ENCODE results near the gene GFOD2. TPM values are rescaled to one million over a fixed set of nuclear protein-coding genes. Genes with fewer than 3 reads are reported as not detected.

GFOD2 gene
- total and polyA plus RNA-seq, 2 donors (not counting 3 experiments of a cell fraction or from before 2014, with no cell fraction given): 38.1 to 47.5 TPM

DNA sequence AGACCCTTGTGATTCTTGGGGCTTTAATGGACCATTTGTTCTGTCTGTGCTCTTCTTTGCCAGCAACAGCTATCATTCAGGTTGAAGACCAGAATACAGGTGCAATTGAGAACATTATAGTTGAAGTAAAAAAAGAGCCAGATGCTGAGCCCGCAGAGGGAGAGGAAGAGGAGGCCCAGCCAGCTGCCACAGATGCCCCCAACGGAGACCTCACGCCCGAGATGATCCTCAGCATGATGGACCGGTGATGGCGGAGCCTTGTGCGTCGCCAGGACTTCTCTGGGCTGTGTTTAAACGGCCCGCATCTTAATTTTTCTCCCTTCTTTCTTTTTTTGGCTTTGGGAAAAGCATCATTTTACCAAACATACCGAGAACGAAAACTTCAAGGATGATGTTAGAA, 81.5 kb downstream of the GFOD2 start:
- Histone ChIP-seq H3K4me3 (replicated peaks in 1 of 3; ENCODE audit: insufficient read depth in 1 of 3, low read depth in 1 of 3, low read length in 3 of 3) (no peak overlapping the region), H3K79me2 (ENCODE audit: control insufficient read depth, insufficient read depth, low read length) (no peaks in the 10 kb centered on the region), H4K20me1 (replicated peaks; ENCODE audit: control insufficient read depth, extremely low read depth, insufficient read depth, low read length) (no peaks in the 10 kb centered on the region), H3K4me1 (ENCODE audit: control insufficient read depth, extremely low read depth, insufficient read depth, low read length) (no peaks in the 10 kb centered on the region), H3K27ac (ENCODE audit: insufficient read depth, low read depth, low read length) (no peak overlapping the region), H3K36me3 (ENCODE audit: control insufficient read depth in 2 of 2, extremely low read depth in 1 of 2, insufficient read depth in 2 of 2, low read length in 2 of 2) (peaks cover 8 to 23% of the 10 kb centered on the region in 2 experiments), H3K9me1 (replicated peaks; ENCODE audit: control insufficient read depth, extremely low read depth, insufficient read depth, low read length) (no peaks in the 10 kb centered on the region), H3K9me3 (replicated peaks; ENCODE audit: control insufficient read depth, insufficient read depth, low read length) (no peaks in the 10 kb centered on the region), H3K27me3 (ENCODE audit: control insufficient read depth in 2 of 2, insufficient read depth in 2 of 2, low read length in 2 of 2) (no peaks in the 10 kb centered on the region), H3K4me2 (ENCODE audit: insufficient read depth, low read length) (no peak overlapping the region), H3K9ac (replicated peaks; ENCODE audit: extremely low read depth, insufficient read depth, low read length) (no peak overlapping the region), H2AFZ (ENCODE audit: low read depth, low read length) (no peak overlapping the region)
- BruUV-seq (replicated peaks): no TSS peak
- dilution Hi-C loops (cut with MboI; ENCODE audit: extremely low pct_ligation_motif_present, low sequenced_read_pairs): no loop called here
- intact Hi-C loops (cut with micrococcal nuclease): no loop called here
- no peak for TF ChIP-seq GATA2 (IDR thresholded peaks at IDR 0.05; ENCODE audit: insufficient read depth, insufficient read length, low read depth, low read length)
- TF ChIP-seq MYC (IDR thresholded peaks at IDR 0.05; ENCODE audit: low read depth, low read length): no peak
- no peak for TF ChIP-seq JUN (IDR thresholded peaks at IDR 0.05; ENCODE audit: borderline replicate concordance, insufficient read depth, insufficient read length, low read depth)
- TF ChIP-seq EZH2 (IDR thresholded peaks at IDR 0.05; ENCODE audit: borderline replicate concordance, low read depth, low read length, severe bottlenecking): no peak
- TF ChIP-seq POLR2AphosphoS5 (IDR thresholded peaks at IDR 0.05; ENCODE audit: insufficient read depth, low read depth, low read length): no peak
- ChIA-PET CTCF (interaction anchor here (3.5 kb wide), 1 partner anchor 116 kb away, joined by 22 read pairs; no protein-coding TSS in a partner anchor), POLR2A (no interaction called here)
- FAIRE-seq (no peak), DNase-seq (ENCODE audit: low read depth, low spot score) (no peak)

DNA sequence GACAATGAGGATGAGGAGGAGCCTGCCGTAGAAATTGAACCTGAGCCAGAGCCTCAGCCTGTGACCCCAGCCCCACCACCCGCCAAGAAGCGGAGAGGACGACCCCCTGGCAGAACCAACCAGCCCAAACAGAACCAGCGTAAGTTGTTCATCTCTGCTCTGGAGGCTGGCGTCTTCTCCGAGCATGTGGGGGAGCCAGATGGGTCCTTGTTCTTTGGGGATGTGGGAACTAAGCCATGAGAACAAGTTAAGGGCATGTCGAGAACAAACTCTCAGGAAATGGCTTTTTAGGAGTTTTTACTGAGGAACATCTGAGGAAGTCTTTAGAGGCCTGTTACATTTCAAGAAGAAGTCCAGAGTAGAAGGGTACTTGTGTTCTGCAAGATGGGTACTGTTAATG, 82.4 kb downstream of the GFOD2 start:
- Histone ChIP-seq H3K4me3 (replicated peaks in 1 of 3; ENCODE audit: insufficient read depth in 1 of 3, low read depth in 1 of 3, low read length in 3 of 3) (no peak overlapping the region), H3K9me1 (replicated peaks; ENCODE audit: control insufficient read depth, extremely low read depth, insufficient read depth, low read length) (no peaks in the 10 kb centered on the region), H3K36me3 (ENCODE audit: control insufficient read depth in 2 of 2, extremely low read depth in 1 of 2, insufficient read depth in 2 of 2, low read length in 2 of 2) (peaks cover 8 to 26% of the 10 kb centered on the region in 2 experiments), H3K4me2 (ENCODE audit: insufficient read depth, low read length) (no peak overlapping the region), H3K27ac (ENCODE audit: insufficient read depth, low read depth, low read length) (no peak overlapping the region), H3K9ac (replicated peaks; ENCODE audit: extremely low read depth, insufficient read depth, low read length) (no peak overlapping the region), H3K9me3 (replicated peaks; ENCODE audit: control insufficient read depth, insufficient read depth, low read length) (no peaks in the 10 kb centered on the region), H3K79me2 (ENCODE audit: control insufficient read depth, insufficient read depth, low read length) (no peaks in the 10 kb centered on the region), H2AFZ (ENCODE audit: low read depth, low read length) (no peak overlapping the region), H3K27me3 (ENCODE audit: control insufficient read depth in 2 of 2, insufficient read depth in 2 of 2, low read length in 2 of 2) (no peaks in the 10 kb centered on the region), H3K4me1 (ENCODE audit: control insufficient read depth, extremely low read depth, insufficient read depth, low read length) (no peaks in the 10 kb centered on the region), H4K20me1 (replicated peaks; ENCODE audit: control insufficient read depth, extremely low read depth, insufficient read depth, low read length) (no peaks in the 10 kb centered on the region)
- intact Hi-C loops (cut with micrococcal nuclease) (no loop called here), dilution Hi-C loops (cut with MboI; ENCODE audit: extremely low pct_ligation_motif_present, low sequenced_read_pairs) (no loop called here)
- ChIA-PET CTCF (no interaction called here), POLR2A (no interaction called here)
- FAIRE-seq (no peak), DNase-seq (ENCODE audit: low read depth, low spot score) (no peak)
- TF ChIP-seq JUN (IDR thresholded peaks at IDR 0.05; ENCODE audit: borderline replicate concordance, insufficient read depth, insufficient read length, low read depth) (no peak), POLR2A (IDR thresholded peaks at IDR 0.05; ENCODE audit: low read depth, low read length) (no peak), MYC (IDR thresholded peaks at IDR 0.05; ENCODE audit: low read depth, low read length) (no peak)
- TF ChIP-seq, protein P1, sequence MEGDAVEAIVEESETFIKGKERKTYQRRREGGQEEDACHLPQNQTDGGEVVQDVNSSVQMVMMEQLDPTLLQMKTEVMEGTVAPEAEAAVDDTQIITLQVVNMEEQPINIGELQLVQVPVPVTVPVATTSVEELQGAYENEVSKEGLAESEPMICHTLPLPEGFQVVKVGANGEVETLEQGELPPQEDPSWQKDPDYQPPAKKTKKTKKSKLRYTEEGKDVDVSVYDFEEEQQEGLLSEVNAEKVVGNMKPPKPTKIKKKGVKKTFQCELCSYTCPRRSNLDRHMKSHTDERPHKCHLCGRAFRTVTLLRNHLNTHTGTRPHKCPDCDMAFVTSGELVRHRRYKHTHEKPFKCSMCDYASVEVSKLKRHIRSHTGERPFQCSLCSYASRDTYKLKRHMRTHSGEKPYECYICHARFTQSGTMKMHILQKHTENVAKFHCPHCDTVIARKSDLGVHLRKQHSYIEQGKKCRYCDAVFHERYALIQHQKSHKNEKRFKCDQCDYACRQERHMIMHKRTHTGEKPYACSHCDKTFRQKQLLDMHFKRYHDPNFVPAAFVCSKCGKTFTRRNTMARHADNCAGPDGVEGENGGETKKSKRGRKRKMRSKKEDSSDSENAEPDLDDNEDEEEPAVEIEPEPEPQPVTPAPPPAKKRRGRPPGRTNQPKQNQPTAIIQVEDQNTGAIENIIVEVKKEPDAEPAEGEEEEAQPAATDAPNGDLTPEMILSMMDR (IDR thresholded peaks at IDR 0.05; ENCODE audit: extremely low read depth in 1 of 2, insufficient read depth in 1 of 2, low read depth in 1 of 2, low read length in 2 of 2): no peak
- TF ChIP-seq, protein P2, sequence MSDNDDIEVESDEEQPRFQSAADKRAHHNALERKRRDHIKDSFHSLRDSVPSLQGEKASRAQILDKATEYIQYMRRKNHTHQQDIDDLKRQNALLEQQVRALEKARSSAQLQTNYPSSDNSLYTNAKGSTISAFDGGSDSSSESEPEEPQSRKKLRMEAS (IDR thresholded peaks at IDR 0.05; ENCODE audit: insufficient read depth, insufficient read length): no peak
- BruUV-seq (replicated peaks): no TSS peak
